HEK293T (cell line): ENCODE results near the gene MT1H.

Experiments used
- ARNT ChIP-seq: fragments of 450-650 bp; IDR thresholded peaks from 2 replicates; pipeline ENCODE4 v1.6.1; 2017; ENCODE audit warnings: mild to moderate bottlenecking
- FOXK2 ChIP-seq: fragments of 450-650 bp; IDR thresholded peaks from 2 replicates; pipeline ENCODE4 v1.6.1; 2016; ENCODE audit warnings: mild to moderate bottlenecking
- L3MBTL2 ChIP-seq: fragments of 450-650 bp; conservative IDR thresholded peaks from 2 replicates; pipeline ENCODE4 v1.6.1; 2016; ENCODE audit warnings: mild to moderate bottlenecking
- LEF1 ChIP-seq: fragments of 450-650 bp; IDR thresholded peaks from 2 replicates; pipeline ENCODE4 v1.6.1; 2017; ENCODE audit warnings: mild to moderate bottlenecking, borderline replicate concordance
- SP1 ChIP-seq: fragments of 450-650 bp; IDR thresholded peaks from 2 replicates; pipeline ENCODE4 v1.6.1; 2017
- SUZ12 ChIP-seq: fragments of 450-650 bp; IDR thresholded peaks from 2 replicates; pipeline ENCODE4 v1.6.1; 2016; ENCODE audit warnings: mild to moderate bottlenecking
- TARDBP ChIP-seq: fragments of 450-650 bp; IDR thresholded peaks from 2 replicates; pipeline ENCODE4 v1.6.1; 2016
- ZNF384 ChIP-seq: fragments of 450-650 bp; IDR thresholded peaks from 2 replicates; pipeline ENCODE4 v1.6.1; 2016

DNA sequence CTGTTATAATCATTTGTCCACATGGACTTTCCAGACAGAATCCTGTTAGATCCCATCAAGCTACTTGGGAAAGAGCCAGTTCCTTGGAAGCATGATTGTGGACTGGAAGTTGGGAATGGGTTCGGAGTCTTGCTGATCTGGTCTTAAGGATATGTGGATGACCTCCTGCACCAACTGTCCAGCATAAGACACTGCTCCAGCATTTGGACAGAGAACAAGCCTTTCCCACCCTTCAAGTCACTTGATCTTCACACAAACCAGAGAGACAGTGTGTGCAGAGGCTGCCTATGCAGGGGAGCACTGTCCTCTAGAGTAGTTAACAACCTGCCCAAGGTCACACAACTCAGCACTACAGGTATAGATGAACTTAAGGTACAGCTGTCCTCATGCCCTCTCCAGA, 23.8 kb upstream of the MT1H start:
- TF ChIP-seq SUZ12: no peak
- no peak for TF ChIP-seq FOXK2
- no peak for TF ChIP-seq ZNF384
- TF ChIP-seq ARNT: no peak
- TF ChIP-seq SP1: no peak
- TF ChIP-seq L3MBTL2: no peak
- no peak for TF ChIP-seq TARDBP
- no peak for TF ChIP-seq LEF1
